CD4-positive, CD25-positive, alpha-beta regulatory T cell (primary cell): ENCODE results near the gene SLC35E3. TPM values are rescaled to one million over a fixed set of nuclear protein-coding genes. Genes with fewer than 3 reads are reported as not detected.
"Not testable (repeated sequence)": the region's sequence is repeated elsewhere in the genome, so short reads cannot be mapped to it uniquely, and the experiment has no call there.

ENCODE experiments used
- ATAC-seq, 2 donors: fragments of 150-1000 bp; cut with Tn5 transposase; one replicate each; pipeline ENCODE4 v1.10.0; 2021; ENCODE audit warnings: low read depth in 2 of 2, moderate number of reproducible peaks in 2 of 2, moderate library complexity in 1 of 2
- DNase-seq, 3 donors: peaks; one replicate each; pipeline versions ENCODE4 v3.0.0 to v3.0.0-alpha.2; 2012 to 2022; ENCODE audit warnings: mixed read lengths in 1 of 3
- H3K27ac ChIP-seq: one replicate; pipeline ENCODE4 v1.7.0; 2013; ENCODE audit warnings: mild to moderate bottlenecking, low read length; ENCODE audit not compliant: insufficient read depth, poor library complexity, severe bottlenecking
- H3K27me3 ChIP-seq: one replicate; pipeline ENCODE4 v1.7.0; 2013; ENCODE audit warnings: low read length; ENCODE audit not compliant: control insufficient read depth, insufficient read depth
- H3K36me3 ChIP-seq: one replicate; pipeline ENCODE4 v1.7.0; 2013; ENCODE audit warnings: mild to moderate bottlenecking, low read length, moderate library complexity; ENCODE audit not compliant: control insufficient read depth, insufficient read depth
- H3K4me1 ChIP-seq: 2 replicates; pipeline ENCODE4 v1.7.0; 2013; ENCODE audit warnings: mild to moderate bottlenecking, low read length; ENCODE audit not compliant: insufficient read depth, control insufficient read depth, poor library complexity, severe bottlenecking
- H3K4me3 ChIP-seq: one replicate; pipeline ENCODE4 v1.7.0; 2013; ENCODE audit warnings: low read depth, mild to moderate bottlenecking, low read length, moderate library complexity
- H3K9me3 ChIP-seq, 2 experiments: 1 replicate in 1 of 2; 2 replicates in 1 of 2; pipeline ENCODE4 v1.7.0; 2013; ENCODE audit warnings: low read length in 2 of 2, mild to moderate bottlenecking in 1 of 2, moderate library complexity in 1 of 2; ENCODE audit not compliant: control insufficient read depth in 2 of 2
- H3K27ac Mint-ChIP-seq, 3 donors: one replicate each; pipeline ENCODE4 v1.8.0; 2020 to 2022; ENCODE audit warnings: mild to moderate bottlenecking in 3 of 3, mixed read lengths in 3 of 3, moderate library complexity in 2 of 3
- H3K27me3 Mint-ChIP-seq: one replicate; pipeline ENCODE4 v1.8.0; 2022; ENCODE audit warnings: mild to moderate bottlenecking, mixed read lengths
- H3K36me3 Mint-ChIP-seq: one replicate; pipeline ENCODE4 v1.8.0; 2020; ENCODE audit warnings: mixed read lengths
- H3K4me1 Mint-ChIP-seq, 4 donors: one replicate each; pipeline ENCODE4 v1.8.0; 2020 to 2022; ENCODE audit warnings: mixed read lengths in 4 of 4, mild to moderate bottlenecking in 1 of 4
- H3K4me3 Mint-ChIP-seq, 4 donors: one replicate each; pipeline ENCODE4 v1.8.0; 2020 to 2022; ENCODE audit warnings: mild to moderate bottlenecking in 4 of 4, mixed read lengths in 4 of 4, moderate library complexity in 3 of 4
- H3K9me3 Mint-ChIP-seq, 7 donors: one replicate each; pipeline ENCODE4 v1.8.0; 2020 to 2022; ENCODE audit warnings: mixed read lengths in 7 of 7, mild to moderate bottlenecking in 3 of 7, moderate library complexity in 2 of 7
- polyA plus RNA-seq, 4 donors: library from polyadenylated mRNA; unstranded; fragments of 300-500 nt; fragmentation: Illumina TruSeq; gene quantifications; one replicate each; pipeline ENCODE4 v1.2.3, GENCODE V29; 2021
- total RNA-seq: library from RNA; stranded (reverse); gene quantifications from one replicate; pipeline ENCODE4 v1.2.3, GENCODE V29; 2022

SLC35E3 gene
- total and polyA plus RNA-seq, 5 donors from 2014 or later = 12.1 to 20.2 (median 14.5) TPM

GRCh38 chr12:68815928-68816800 is 70.2 kb downstream of the SLC35E3 start:
- Mint-ChIP-seq H3K4me3 (peak overlapping the region in 2 of 4 donors; percentile 1 to 54), H3K36me3 (peaks cover 29% of the 10 kb centered on the region), H3K27me3 (no peaks in the 10 kb centered on the region), H3K27ac (peak overlapping the region in 1 of 3 donors; percentile 59), H3K4me1 (peaks cover 32 to 67% (median 50%) of the 10 kb centered on the region in 4 donors), H3K9me3 (no peaks in the 10 kb centered on the region)
- DNase-seq (no peak), ATAC-seq (no peak)
- Histone ChIP-seq H3K27me3 (no peaks in the 10 kb centered on the region), H3K9me3 (no peaks in the 10 kb centered on the region), H3K27ac (peak overlapping the region; percentile 14), H3K36me3 (peaks cover 67% of the 10 kb centered on the region), H3K4me1 (peaks cover 41% of the 10 kb centered on the region), H3K4me3 (peak overlapping the region; percentile 5)

- DNase-seq, H3K27ac ChIP-seq, H3K27me3 ChIP-seq, H3K4me3 ChIP-seq, H3K4me3 Mint-ChIP-seq, H3K9me3 Mint-ChIP-seq, H3K9me3 ChIP-seq, H3K27me3 Mint-ChIP-seq, ATAC-seq: not testable (repeated sequence)
- H3K36me3 Mint-ChIP-seq = peaks cover 37% of the 10 kb centered on the region
- H3K36me3 ChIP-seq = peaks cover 82% of the 10 kb centered on the region
- peaks cover 27 to 58% (median 41%) of the 10 kb centered on the region in 4 donors for H3K4me1 Mint-ChIP-seq
- peaks cover 22% of the 10 kb centered on the region for H3K4me1 ChIP-seq
- peak overlapping the region in 1 of 3 donors; percentile 49 for H3K27ac Mint-ChIP-seq
Observed at GRCh38 chr12:68819481-68819880, 73.5 kb downstream of the SLC35E3 start.

GRCh38 chr12:68821357-68822188 is 75.6 kb downstream of the SLC35E3 start:
- H3K27ac Mint-ChIP-seq = peak overlapping the region; percentile 78 to 86 (median 83)
- no peaks in the 10 kb centered on the region for H3K27me3 Mint-ChIP-seq
- peaks cover 18 to 38% (median 30%) of the 10 kb centered on the region in 4 donors for H3K4me1 Mint-ChIP-seq
- no peaks in the 10 kb centered on the region for H3K9me3 ChIP-seq
- peaks cover 84% of the 10 kb centered on the region for H3K36me3 ChIP-seq
- peaks cover 0 to 1% (median 0%) of the 10 kb centered on the region in 7 donors for H3K9me3 Mint-ChIP-seq
- no peak overlapping the region for H3K4me3 ChIP-seq
- H3K4me1 ChIP-seq = peaks cover 5% of the 10 kb centered on the region
- H3K27ac ChIP-seq = no peak overlapping the region
- DNase-seq = peak in 1 of 3 donors; percentile 51
- H3K4me3 Mint-ChIP-seq = peak overlapping the region in 2 of 4 donors; percentile 33 to 54
- no peak for ATAC-seq
- H3K36me3 Mint-ChIP-seq = peaks cover 34% of the 10 kb centered on the region
- no peaks in the 10 kb centered on the region for H3K27me3 ChIP-seq

GRCh38 chr12:68823696-68824095 is 77.7 kb downstream of the SLC35E3 start:
- Histone ChIP-seq H3K4me1 (peaks cover 5% of the 10 kb centered on the region), H3K27ac (no peak overlapping the region), H3K36me3 (peaks cover 87% of the 10 kb centered on the region), H3K9me3 (no peaks in the 10 kb centered on the region), H3K27me3 (no peaks in the 10 kb centered on the region), H3K4me3 (no peak overlapping the region)
- peaks cover 19 to 39% (median 29%) of the 10 kb centered on the region in 4 donors for H3K4me1 Mint-ChIP-seq
- peaks cover 36% of the 10 kb centered on the region for H3K36me3 Mint-ChIP-seq
- peaks cover 0 to 1% (median 0%) of the 10 kb centered on the region in 7 donors for H3K9me3 Mint-ChIP-seq
- H3K4me3 Mint-ChIP-seq = no peak overlapping the region
- DNase-seq = no peak
- no peak for ATAC-seq
- H3K27ac Mint-ChIP-seq = peak overlapping the region in 2 of 3 donors; percentile 21 to 29
- no peaks in the 10 kb centered on the region for H3K27me3 Mint-ChIP-seq

- peaks cover 84% of the 10 kb centered on the region for H3K36me3 ChIP-seq
- no peak overlapping the region for H3K27ac ChIP-seq
- no peaks in the 10 kb centered on the region for H3K27me3 ChIP-seq
- no peak for DNase-seq
- no peaks in the 10 kb centered on the region for H3K9me3 ChIP-seq
- Mint-ChIP-seq H3K4me1 (peaks cover 21 to 36% (median 27%) of the 10 kb centered on the region in 4 donors), H3K9me3 (peaks cover 0 to 1% (median 0%) of the 10 kb centered on the region in 7 donors), H3K4me3 (no peak overlapping the region), H3K36me3 (peaks cover 36% of the 10 kb centered on the region), H3K27me3 (no peaks in the 10 kb centered on the region), H3K27ac (peak overlapping the region in 1 of 3 donors; percentile 29)
- ATAC-seq = no peak
- H3K4me3 ChIP-seq = no peak overlapping the region
- H3K4me1 ChIP-seq = peaks cover 5% of the 10 kb centered on the region
Observed at GRCh38 chr12:68824131-68824530, 78.2 kb downstream of the SLC35E3 start.

GRCh38 chr12:68824597-68825250 is 78.7 kb downstream of the SLC35E3 start:
- Histone ChIP-seq H3K27ac (no peak overlapping the region), H3K4me1 (peaks cover 5% of the 10 kb centered on the region), H3K27me3 (no peaks in the 10 kb centered on the region), H3K9me3 (no peaks in the 10 kb centered on the region), H3K4me3 (no peak overlapping the region), H3K36me3 (peaks cover 86% of the 10 kb centered on the region)
- Mint-ChIP-seq H3K27ac (peak overlapping the region in 1 of 3 donors; percentile 29), H3K27me3 (no peaks in the 10 kb centered on the region), H3K9me3 (peaks cover 0 to 1% (median 0%) of the 10 kb centered on the region in 7 donors), H3K4me3 (no peak overlapping the region), H3K36me3 (peaks cover 36% of the 10 kb centered on the region), H3K4me1 (peaks cover 16 to 34% (median 24%) of the 10 kb centered on the region in 4 donors)
- ATAC-seq (no peak), DNase-seq (no peak)

GRCh38 chr12:68825569-68826217 is 79.7 kb downstream of the SLC35E3 start:
- H3K36me3 Mint-ChIP-seq = peaks cover 39% of the 10 kb centered on the region
- Histone ChIP-seq H3K4me3 (no peak overlapping the region), H3K36me3 (peaks cover 80% of the 10 kb centered on the region), H3K27ac (no peak overlapping the region), H3K9me3 (no peaks in the 10 kb centered on the region), H3K27me3 (no peaks in the 10 kb centered on the region), H3K4me1 (peaks cover 5% of the 10 kb centered on the region)
- no peak for ATAC-seq
- peaks cover 18 to 39% (median 22%) of the 10 kb centered on the region in 4 donors for H3K4me1 Mint-ChIP-seq
- no peak overlapping the region for H3K4me3 Mint-ChIP-seq
- no peaks in the 10 kb centered on the region for H3K27me3 Mint-ChIP-seq
- peak overlapping the region in 2 of 3 donors; percentile 10 to 74 for H3K27ac Mint-ChIP-seq
- peaks cover 0 to 1% (median 0%) of the 10 kb centered on the region in 7 donors for H3K9me3 Mint-ChIP-seq
- DNase-seq = no peak
